ENCODE measurements around the gene MMP1. TPM values are rescaled to one million over a fixed set of nuclear protein-coding genes. Genes with fewer than 3 reads are reported as not detected.

MMP1 gene
- total and polyA plus RNA-seq, 2 of the 4 experiments (the other 2 are of a cell fraction), result 166 to 245 TPM

DNA sequence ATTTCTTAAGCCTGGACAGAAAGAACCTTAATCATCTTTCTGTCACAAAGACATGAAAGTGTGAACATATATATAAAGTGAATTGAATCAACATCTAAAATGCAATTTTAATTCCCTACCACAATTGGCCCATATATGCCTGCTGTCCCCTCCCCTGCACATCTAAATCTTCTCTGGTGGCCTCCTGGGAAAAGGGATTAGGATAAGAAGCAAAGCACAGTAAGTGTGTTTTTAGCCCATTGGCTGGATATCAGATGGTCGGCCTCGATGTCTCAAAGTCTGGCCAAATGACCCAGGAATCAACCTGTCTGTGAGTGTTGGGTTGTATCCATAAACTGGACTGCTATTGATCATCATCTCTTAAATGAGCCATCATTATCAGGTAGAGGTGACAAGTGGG lies 39.7 kb upstream of the MMP1 start:
- no peak overlapping the region for H3K23ac ChIP-seq (ENCODE audit: low read depth, low read length)
- TF ChIP-seq RCOR1 (IDR thresholded peaks at IDR 0.05; ENCODE audit: insufficient replicate concordance, low read length) (no peak), FOS (IDR thresholded peaks at IDR 0.05; ENCODE audit: low read depth, low read length) (no peak), MAZ (IDR thresholded peaks at IDR 0.05; ENCODE audit: borderline replicate concordance, low read depth, low read length) (no peak)
- TF ChIP-seq, protein P1, sequence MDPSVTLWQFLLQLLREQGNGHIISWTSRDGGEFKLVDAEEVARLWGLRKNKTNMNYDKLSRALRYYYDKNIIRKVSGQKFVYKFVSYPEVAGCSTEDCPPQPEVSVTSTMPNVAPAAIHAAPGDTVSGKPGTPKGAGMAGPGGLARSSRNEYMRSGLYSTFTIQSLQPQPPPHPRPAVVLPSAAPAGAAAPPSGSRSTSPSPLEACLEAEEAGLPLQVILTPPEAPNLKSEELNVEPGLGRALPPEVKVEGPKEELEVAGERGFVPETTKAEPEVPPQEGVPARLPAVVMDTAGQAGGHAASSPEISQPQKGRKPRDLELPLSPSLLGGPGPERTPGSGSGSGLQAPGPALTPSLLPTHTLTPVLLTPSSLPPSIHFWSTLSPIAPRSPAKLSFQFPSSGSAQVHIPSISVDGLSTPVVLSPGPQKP (IDR thresholded peaks at IDR 0.05; ENCODE audit: borderline replicate concordance, low read depth, low read length), result no peak
- no CpG with 5 or more reads among the region's 2 CpGs for WGBS, 2 experiments (ENCODE audit: extremely low coverage in 2 of 2, insufficient read length in 1 of 2)
- H2AFZ ChIP-seq (replicated peaks; ENCODE audit: low read length, poor library complexity), result no peak overlapping the region
- no peaks in the 10 kb centered on the region; the same call in 1 of the 2 replicates for H3K4me1 ChIP-seq (ENCODE audit: control insufficient read depth, insufficient read depth, low read length)
- no peak for ATAC-seq (ENCODE audit: low read depth)
- H3K36me3 ChIP-seq (ENCODE audit: control insufficient read depth, insufficient read depth, low read length), result no peaks in the 10 kb centered on the region
- no peaks in the 10 kb centered on the region for H3K9me3 ChIP-seq (ENCODE audit: control insufficient read depth, insufficient read depth, low read length)
- H2BK20ac ChIP-seq (ENCODE audit: low read depth, low read length), result no peak overlapping the region
- no peak overlapping the region for H4K8ac ChIP-seq (ENCODE audit: low read depth in 2 of 2, low read length in 2 of 2)
- no peaks in the 10 kb centered on the region for H3K27me3 ChIP-seq (ENCODE audit: control insufficient read depth, insufficient read depth, low read length)
- no peak overlapping the region for H4K91ac ChIP-seq (ENCODE audit: insufficient read depth, low read depth, low read length)
- H2AK5ac ChIP-seq (ENCODE audit: low read depth, low read length), result no peak overlapping the region
- H3K4me2 ChIP-seq (ENCODE audit: low read depth, low read length), result no peak overlapping the region
- ChIA-PET POLR2A (ENCODE audit: unreplicated experiment) (no interaction called here), CTCF (no interaction called here)
- no TSS peak for BruUV-seq (replicated peaks)
- no peak overlapping the region for H3K9ac ChIP-seq (ENCODE audit: low read depth, low read length)
- no peak overlapping the region for H2AK9ac ChIP-seq (replicated peaks; ENCODE audit: low read depth, low read length, poor library complexity)
- H2BK15ac ChIP-seq (ENCODE audit: low read depth, low read length), result no peak overlapping the region
- no peaks in the 10 kb centered on the region for H4K20me1 ChIP-seq (ENCODE audit: insufficient read depth, low read length)
- H3K79me1 ChIP-seq (ENCODE audit: low read depth in 1 of 2, low read length in 2 of 2), result no peaks in the 10 kb centered on the region
- in situ Hi-C loops (cut with MboI; ENCODE audit: low sequenced_read_pairs) (no loop called here), intact Hi-C loops (cut with micrococcal nuclease) (no loop called here), dilution Hi-C loops (cut with HindIII; ENCODE audit: low sequenced_read_pairs, unreplicated experiment) (no loop called here)
- H3K4ac ChIP-seq (ENCODE audit: low read depth, low read length), result no peak overlapping the region
- no peak overlapping the region for H3K4me3 ChIP-seq (ENCODE audit: insufficient read depth, low read depth, low read length)
- H3K9me1 ChIP-seq (ENCODE audit: insufficient read depth, low read length), result no peaks in the 10 kb centered on the region; the same call in 1 of the 2 replicates
- H3K18ac ChIP-seq (ENCODE audit: low read depth, low read length), result no peak overlapping the region
- no peak overlapping the region for H2BK120ac ChIP-seq (ENCODE audit: low read depth, low read length)
- H3K56ac ChIP-seq (ENCODE audit: extremely low read depth, insufficient read depth, low read length), result no peak overlapping the region
- H3K27ac ChIP-seq (ENCODE audit: insufficient read depth, low read length), result no peak overlapping the region
- no peak overlapping the region for H2BK5ac ChIP-seq (ENCODE audit: low read depth, low read length, poor library complexity, severe bottlenecking)
- no peak overlapping the region for H4K5ac ChIP-seq (ENCODE audit: low read depth, low read length)
- no peak for DNase-seq
- no peak overlapping the region for H3K14ac ChIP-seq (replicated peaks; ENCODE audit: low read depth, low read length)

All from IMR-90 (cell line).